GM12801 (cell line): ENCODE data around the gene OR7G1.

Source experiments
- TF ChIP-seq, protein P1 (sequence below): IDR thresholded peaks from one replicate; pipeline ENCODE4 v1.5.1; 2011; ENCODE audit warnings: control low read depth; ENCODE audit not compliant: insufficient read length; ENCODE audit errors: extremely low read depth

The OR7G1 gene, protein sequence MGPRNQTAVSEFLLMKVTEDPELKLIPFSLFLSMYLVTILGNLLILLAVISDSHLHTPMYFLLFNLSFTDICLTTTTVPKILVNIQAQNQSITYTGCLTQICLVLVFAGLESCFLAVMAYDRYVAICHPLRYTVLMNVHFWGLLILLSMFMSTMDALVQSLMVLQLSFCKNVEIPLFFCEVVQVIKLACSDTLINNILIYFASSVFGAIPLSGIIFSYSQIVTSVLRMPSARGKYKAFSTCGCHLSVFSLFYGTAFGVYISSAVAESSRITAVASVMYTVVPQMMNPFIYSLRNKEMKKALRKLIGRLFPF

DNA sequence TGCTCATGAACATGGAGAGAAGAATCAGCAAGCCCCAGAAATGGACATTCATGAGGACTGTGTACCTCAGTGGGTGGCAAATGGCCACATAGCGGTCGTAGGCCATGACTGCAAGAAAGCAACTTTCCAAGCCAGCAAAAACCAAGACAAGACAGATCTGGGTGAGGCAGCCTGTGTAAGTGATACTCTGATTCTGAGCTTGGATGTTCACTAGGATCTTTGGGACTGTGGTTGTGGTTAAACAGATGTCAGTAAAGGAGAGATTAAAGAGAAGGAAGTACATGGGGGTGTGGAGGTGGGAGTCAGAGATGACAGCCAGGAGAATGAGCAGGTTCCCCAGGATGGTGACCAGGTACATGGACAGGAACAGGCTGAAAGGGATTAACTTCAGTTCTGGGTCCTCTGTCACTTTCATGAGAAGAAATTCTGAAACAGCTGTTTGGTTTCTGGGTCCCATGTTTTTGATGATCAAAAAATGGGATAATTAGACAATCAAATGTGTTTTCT lies at the start of gene OR7G1:
Gene OR7G1, minus strand, starts transcription at position 457 of the 507 bp plus-strand sequence. Its CDS starts 0 bp downstream, at position 457.
- TF ChIP-seq, protein P1, sequence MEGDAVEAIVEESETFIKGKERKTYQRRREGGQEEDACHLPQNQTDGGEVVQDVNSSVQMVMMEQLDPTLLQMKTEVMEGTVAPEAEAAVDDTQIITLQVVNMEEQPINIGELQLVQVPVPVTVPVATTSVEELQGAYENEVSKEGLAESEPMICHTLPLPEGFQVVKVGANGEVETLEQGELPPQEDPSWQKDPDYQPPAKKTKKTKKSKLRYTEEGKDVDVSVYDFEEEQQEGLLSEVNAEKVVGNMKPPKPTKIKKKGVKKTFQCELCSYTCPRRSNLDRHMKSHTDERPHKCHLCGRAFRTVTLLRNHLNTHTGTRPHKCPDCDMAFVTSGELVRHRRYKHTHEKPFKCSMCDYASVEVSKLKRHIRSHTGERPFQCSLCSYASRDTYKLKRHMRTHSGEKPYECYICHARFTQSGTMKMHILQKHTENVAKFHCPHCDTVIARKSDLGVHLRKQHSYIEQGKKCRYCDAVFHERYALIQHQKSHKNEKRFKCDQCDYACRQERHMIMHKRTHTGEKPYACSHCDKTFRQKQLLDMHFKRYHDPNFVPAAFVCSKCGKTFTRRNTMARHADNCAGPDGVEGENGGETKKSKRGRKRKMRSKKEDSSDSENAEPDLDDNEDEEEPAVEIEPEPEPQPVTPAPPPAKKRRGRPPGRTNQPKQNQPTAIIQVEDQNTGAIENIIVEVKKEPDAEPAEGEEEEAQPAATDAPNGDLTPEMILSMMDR: no peak

DNA sequence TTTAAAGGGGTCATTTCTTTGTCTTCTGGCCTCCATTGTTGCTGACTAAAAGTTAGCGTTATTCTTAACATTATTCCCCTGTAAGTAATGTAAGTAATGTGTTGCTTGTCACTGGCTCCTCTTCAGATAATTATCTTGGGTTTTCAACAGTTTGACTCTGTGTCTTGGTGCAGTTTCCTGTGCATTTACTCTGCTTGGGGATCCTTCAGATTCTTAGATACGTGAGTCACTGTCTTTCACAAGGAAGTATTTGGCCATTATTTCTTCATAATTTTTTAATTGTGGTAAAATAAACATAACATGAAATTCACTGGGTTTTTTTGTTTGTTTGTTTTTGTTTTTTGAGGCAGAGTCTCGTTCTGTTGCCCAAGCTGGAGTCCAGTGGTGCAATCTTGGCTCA lies 49.7 kb upstream of the OR7G1 start:
- TF ChIP-seq, protein P1: no peak

DNA sequence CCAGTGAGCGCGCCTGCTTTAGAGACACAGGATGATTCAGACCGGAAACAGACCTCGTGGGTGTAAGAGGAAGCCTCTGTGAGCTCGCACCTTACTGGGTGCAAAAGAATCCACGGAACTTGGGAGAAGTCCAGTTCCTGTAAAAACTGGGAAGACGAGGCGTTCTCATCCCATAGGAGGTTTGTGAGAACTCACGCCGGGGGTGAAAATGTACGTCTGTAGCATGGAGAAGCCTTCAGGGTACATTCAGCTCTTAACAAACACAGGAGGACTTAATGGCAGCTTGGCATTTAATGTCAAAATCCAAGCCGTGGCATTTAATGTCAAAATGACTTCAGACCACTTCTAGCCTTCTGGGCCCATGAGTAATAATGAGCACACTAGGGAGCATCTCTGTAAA lies 45.9 kb upstream of the OR7G1 start:
- TF ChIP-seq, protein P1: no peak

DNA sequence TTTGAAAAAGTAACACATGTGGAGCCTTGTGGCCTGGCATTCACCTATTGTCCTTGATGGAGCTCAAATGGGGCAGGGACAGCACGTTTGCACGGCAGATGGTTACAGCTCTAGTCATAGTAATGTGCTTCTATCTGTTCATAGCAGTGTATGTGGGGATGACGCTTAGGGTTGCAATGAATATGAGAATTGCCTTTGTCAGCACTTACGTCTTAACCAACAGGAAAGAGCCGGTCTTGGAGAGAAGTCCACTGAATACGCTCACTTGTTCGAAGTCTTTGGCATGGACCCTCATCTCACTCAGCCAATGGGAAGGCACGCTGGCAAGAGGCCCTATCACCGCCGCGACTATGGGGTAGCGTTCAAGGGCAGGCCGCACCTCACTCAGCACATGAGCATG lies 44.3 kb upstream of the OR7G1 start:
- TF ChIP-seq, protein P1: no peak

DNA sequence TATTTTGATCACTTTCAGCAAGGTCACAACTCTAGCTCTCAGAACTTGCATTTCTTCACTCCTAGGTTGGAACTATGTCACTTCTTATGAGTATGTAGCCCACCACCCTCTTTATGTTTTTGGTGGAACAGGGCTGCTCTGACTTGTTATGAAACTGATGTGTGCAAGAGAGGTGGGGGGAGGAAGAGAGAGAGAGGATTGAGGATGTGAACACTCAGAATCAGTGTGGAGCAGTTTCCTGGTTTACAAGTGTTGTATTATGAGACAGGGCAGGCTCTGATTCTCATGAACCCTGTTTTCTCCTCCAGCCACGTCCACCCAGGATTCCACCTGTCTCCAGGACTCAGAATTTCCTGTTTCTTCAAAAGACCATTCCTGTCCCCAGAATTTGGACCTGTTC lies 40.7 kb upstream of the OR7G1 start:
- TF ChIP-seq, protein P1: no peak

DNA sequence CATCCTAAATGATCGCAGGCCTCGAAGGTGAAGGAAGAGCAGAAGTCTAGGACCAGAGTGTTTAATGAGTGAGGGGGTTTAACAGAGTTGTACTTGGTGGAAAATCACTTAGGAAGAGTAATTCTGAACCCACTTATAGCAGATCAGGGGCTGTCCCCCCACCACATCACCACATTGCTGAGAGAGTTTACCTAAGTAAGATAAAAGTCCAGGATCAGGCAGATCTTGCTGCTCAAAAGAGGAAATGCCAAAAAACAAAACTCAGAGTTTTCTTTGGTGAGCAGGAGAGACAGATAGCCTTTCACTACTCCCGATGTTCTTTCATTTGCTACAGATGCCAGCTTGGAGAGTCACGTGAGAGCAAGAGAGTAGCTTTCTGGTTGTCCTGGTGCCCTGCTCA lies 40.0 kb upstream of the OR7G1 start:
- TF ChIP-seq, protein P1: no peak

DNA sequence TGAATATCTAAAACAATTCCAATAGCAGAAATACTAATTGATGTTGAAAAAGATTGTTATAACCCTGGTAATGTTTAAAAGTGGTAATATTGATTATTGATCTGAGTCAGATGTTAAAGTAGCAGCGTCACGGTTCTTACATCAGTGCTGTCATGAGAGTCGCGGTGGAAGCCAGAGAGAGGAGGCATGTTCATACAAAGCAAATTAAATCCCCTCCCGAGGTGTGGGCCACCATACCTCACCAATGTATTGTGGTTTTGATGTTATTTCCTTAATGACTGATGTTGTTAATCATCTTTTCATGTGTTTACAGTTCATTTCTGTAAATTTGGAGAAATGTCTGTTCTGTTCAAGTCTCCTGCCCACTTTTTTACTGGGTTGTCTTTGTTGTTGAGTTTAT lies 35.8 kb upstream of the OR7G1 start:
- TF ChIP-seq, protein P1: no peak
